Measurements from ENCODE around the gene DCHS2. TPM values are rescaled to one million over a fixed set of nuclear protein-coding genes. Genes with fewer than 3 reads are reported as not detected.
A peak's percentile ranks its signal among the peaks of the same experiment; 100 is the strongest.

DCHS2 gene
- total RNA-seq, 1 donor from 2014 or later, result 0.71 TPM

- H3K9me3 ChIP-seq (ENCODE audit: low read depth), result no peaks in the 10 kb centered on the region
- no peak overlapping the region for H3K4me3 ChIP-seq
- Mint-ChIP-seq H3K9me3 (peaks cover 17% of the 10 kb centered on the region), H3K4me1 (no peaks in the 10 kb centered on the region), H3K4me3 (no peak overlapping the region), H3K36me3 (peaks cover 5% of the 10 kb centered on the region), H3K27ac (no peak overlapping the region), H3K27me3 (ENCODE audit: insufficient read depth, low read depth) (peaks cover 2% of the 10 kb centered on the region)
- TF ChIP-seq, protein P1, sequence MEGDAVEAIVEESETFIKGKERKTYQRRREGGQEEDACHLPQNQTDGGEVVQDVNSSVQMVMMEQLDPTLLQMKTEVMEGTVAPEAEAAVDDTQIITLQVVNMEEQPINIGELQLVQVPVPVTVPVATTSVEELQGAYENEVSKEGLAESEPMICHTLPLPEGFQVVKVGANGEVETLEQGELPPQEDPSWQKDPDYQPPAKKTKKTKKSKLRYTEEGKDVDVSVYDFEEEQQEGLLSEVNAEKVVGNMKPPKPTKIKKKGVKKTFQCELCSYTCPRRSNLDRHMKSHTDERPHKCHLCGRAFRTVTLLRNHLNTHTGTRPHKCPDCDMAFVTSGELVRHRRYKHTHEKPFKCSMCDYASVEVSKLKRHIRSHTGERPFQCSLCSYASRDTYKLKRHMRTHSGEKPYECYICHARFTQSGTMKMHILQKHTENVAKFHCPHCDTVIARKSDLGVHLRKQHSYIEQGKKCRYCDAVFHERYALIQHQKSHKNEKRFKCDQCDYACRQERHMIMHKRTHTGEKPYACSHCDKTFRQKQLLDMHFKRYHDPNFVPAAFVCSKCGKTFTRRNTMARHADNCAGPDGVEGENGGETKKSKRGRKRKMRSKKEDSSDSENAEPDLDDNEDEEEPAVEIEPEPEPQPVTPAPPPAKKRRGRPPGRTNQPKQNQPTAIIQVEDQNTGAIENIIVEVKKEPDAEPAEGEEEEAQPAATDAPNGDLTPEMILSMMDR (IDR thresholded peaks at IDR 0.05), result no peak
- TF ChIP-seq EZH2 (IDR thresholded peaks at IDR 0.05) (no peak), EZH2phosphoT487 (IDR thresholded peaks at IDR 0.05) (no peak)
- no peak overlapping the region for H2AFZ ChIP-seq (replicated peaks)
- no peaks in the 10 kb centered on the region for H3K36me3 ChIP-seq
- no peaks in the 10 kb centered on the region for H3F3A ChIP-seq (ENCODE audit: low read depth)
- no peaks in the 10 kb centered on the region for H3K4me1 ChIP-seq
- no peak overlapping the region for H3K27ac ChIP-seq
- H3K9ac ChIP-seq, result no peak overlapping the region
- DNase-seq (ENCODE audit: low spot score), result no peak
- no peaks in the 10 kb centered on the region for H4K20me1 ChIP-seq (ENCODE audit: low read depth)
- no peaks in the 10 kb centered on the region for H3K79me2 ChIP-seq (ENCODE audit: low read depth)
- no peak overlapping the region for H3K4me2 ChIP-seq
- no peaks in the 10 kb centered on the region for H3K27me3 ChIP-seq
Observed at GRCh38 chr4:154293427-154293826, 198.2 kb downstream of the DCHS2 start.

DNA sequence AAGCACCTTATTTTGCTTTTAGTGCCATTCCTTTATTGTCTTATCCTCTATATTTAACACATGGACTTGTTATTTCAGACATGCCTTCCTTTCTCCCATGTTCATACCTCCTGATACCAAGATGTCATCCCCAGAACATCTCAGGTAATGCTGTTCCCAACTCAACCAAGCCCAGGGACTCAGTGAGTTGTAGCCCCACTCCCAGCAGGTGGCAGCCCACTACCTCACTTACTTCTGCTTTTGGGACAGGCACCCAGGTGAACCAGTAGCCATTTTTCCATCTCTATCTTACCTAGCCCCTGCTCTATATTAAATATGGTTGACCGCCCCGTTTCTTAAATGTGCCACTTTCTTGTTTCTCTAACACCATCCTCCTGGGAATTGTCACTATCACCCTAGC lies 199.0 kb downstream of the DCHS2 start:
- H4K20me1 ChIP-seq (ENCODE audit: low read depth), result no peaks in the 10 kb centered on the region
- Mint-ChIP-seq H3K36me3 (peaks cover 5% of the 10 kb centered on the region), H3K27ac (no peak overlapping the region), H3K27me3 (ENCODE audit: insufficient read depth, low read depth) (peaks cover 2% of the 10 kb centered on the region), H3K9me3 (peaks cover 17% of the 10 kb centered on the region), H3K4me1 (no peaks in the 10 kb centered on the region), H3K4me3 (no peak overlapping the region)
- TF ChIP-seq, protein P1 (IDR thresholded peaks at IDR 0.05), result no peak
- TF ChIP-seq EZH2phosphoT487 (IDR thresholded peaks at IDR 0.05) (no peak), EZH2 (IDR thresholded peaks at IDR 0.05) (no peak)
- H3K79me2 ChIP-seq (ENCODE audit: low read depth), result no peaks in the 10 kb centered on the region
- H3K4me2 ChIP-seq, result no peak overlapping the region
- no peak overlapping the region for H3K9ac ChIP-seq
- no peak overlapping the region for H2AFZ ChIP-seq (replicated peaks)
- H3K36me3 ChIP-seq, result no peaks in the 10 kb centered on the region
- H3F3A ChIP-seq (ENCODE audit: low read depth), result no peaks in the 10 kb centered on the region
- no peaks in the 10 kb centered on the region for H3K9me3 ChIP-seq (ENCODE audit: low read depth)
- H3K27me3 ChIP-seq, result no peaks in the 10 kb centered on the region
- H3K4me3 ChIP-seq, result no peak overlapping the region
- no peak overlapping the region for H3K27ac ChIP-seq
- no peaks in the 10 kb centered on the region for H3K4me1 ChIP-seq
- DNase-seq (ENCODE audit: low spot score), result no peak

GRCh38 chr4:154277172-154277571 lies 214.4 kb downstream of the DCHS2 start:
- H3K36me3 Mint-ChIP-seq, result peaks cover 3% of the 10 kb centered on the region

More at GRCh38 chr4:154277172-154277571, 214.4 kb downstream of the DCHS2 start:
- Mint-ChIP-seq H3K4me1 (peaks cover 21% of the 10 kb centered on the region), H3K9me3 (peaks cover 16% of the 10 kb centered on the region), H3K27me3 (ENCODE audit: insufficient read depth, low read depth) (no peaks in the 10 kb centered on the region), H3K27ac (peak overlapping the region; percentile 83), H3K4me3 (no peak overlapping the region)
- Histone ChIP-seq H3K27ac (peak overlapping the region; percentile 69), H3K4me3 (peak overlapping the region; percentile 10), H3F3A (ENCODE audit: low read depth) (peaks cover 13% of the 10 kb centered on the region), H3K27me3 (no peaks in the 10 kb centered on the region), H4K20me1 (ENCODE audit: low read depth) (no peaks in the 10 kb centered on the region), H3K9ac (no peak overlapping the region), H3K4me1 (peaks cover 32% of the 10 kb centered on the region), H3K79me2 (ENCODE audit: low read depth) (no peaks in the 10 kb centered on the region), H2AFZ (replicated peaks) (no peak overlapping the region), H3K36me3 (peaks cover 5% of the 10 kb centered on the region), H3K9me3 (ENCODE audit: low read depth) (peaks cover 9% of the 10 kb centered on the region), H3K4me2 (peak overlapping the region; percentile 69)
- TF ChIP-seq, protein P1 (IDR thresholded peaks at IDR 0.05), result peak; percentile 60
- no peak for TF ChIP-seq EZH2phosphoT487 (IDR thresholded peaks at IDR 0.05)
- DNase-seq (ENCODE audit: low spot score), result peak; percentile 92

All from neural progenitor cell (in vitro differentiated cells).